HG03460 (cell line): ENCODE results near the gene DDX23.

Source experiments
- ATAC-seq: cut with Tn5 transposase; IDR thresholded peaks from one replicate; pipeline ENCODE4 v1.9.1; 2021; ENCODE audit not compliant: unreplicated experiment

Gene DDX23

GRCh38 chr12:48824905-48825304, 27.1 kb downstream of the DDX23 start:
- no peak for ATAC-seq

- no peak for ATAC-seq
Measured at GRCh38 chr12:48824112-48824511, 27.9 kb downstream of the DDX23 start.

- no peak for ATAC-seq
Measured at GRCh38 chr12:48823281-48823680, 28.7 kb downstream of the DDX23 start.

GRCh38 chr12:48822711-48823110, 29.3 kb downstream of the DDX23 start:
- ATAC-seq = no peak

GRCh38 chr12:48822139-48822538, 29.8 kb downstream of the DDX23 start:
- ATAC-seq = no peak

GRCh38 chr12:48819986-48820725, 31.8 kb downstream of the DDX23 start:
- ATAC-seq = no peak

GRCh38 chr12:48818831-48819590, 33.0 kb downstream of the DDX23 start:
- ATAC-seq = no peak

- ATAC-seq = peak; percentile 39
Measured at GRCh38 chr12:48817873-48818830, 33.8 kb downstream of the DDX23 start, which contains the start of gene CACNB3. Gene CACNB3, plus strand, starts transcription at chr12:48818496. Its CDS starts 434 bp downstream, at chr12:48818930.

GRCh38 chr12:48816143-48816854, 35.7 kb downstream of the DDX23 start:
- no peak for ATAC-seq

- ATAC-seq = peak; percentile 29
Measured at GRCh38 chr12:48815126-48816110, 36.5 kb downstream of the DDX23 start.

GRCh38 chr12:48814262-48815125, 37.5 kb downstream of the DDX23 start:
- peak; percentile 72 for ATAC-seq

GRCh38 chr12:48813465-48814261, 38.3 kb downstream of the DDX23 start:
- no peak for ATAC-seq

GRCh38 chr12:48812389-48812788, 39.6 kb downstream of the DDX23 start:
- ATAC-seq = no peak

GRCh38 chr12:48811437-48812090, 40.4 kb downstream of the DDX23 start:
- ATAC-seq = no peak

GRCh38 chr12:48810903-48811431, 41.0 kb downstream of the DDX23 start:
- no peak for ATAC-seq

- ATAC-seq = no peak
Measured at GRCh38 chr12:48807981-48808380, 44.0 kb downstream of the DDX23 start.

- no peak for ATAC-seq
Measured at GRCh38 chr12:48803675-48804074, 48.3 kb downstream of the DDX23 start.
